ENCODE data around the gene MUS81.

DNA sequence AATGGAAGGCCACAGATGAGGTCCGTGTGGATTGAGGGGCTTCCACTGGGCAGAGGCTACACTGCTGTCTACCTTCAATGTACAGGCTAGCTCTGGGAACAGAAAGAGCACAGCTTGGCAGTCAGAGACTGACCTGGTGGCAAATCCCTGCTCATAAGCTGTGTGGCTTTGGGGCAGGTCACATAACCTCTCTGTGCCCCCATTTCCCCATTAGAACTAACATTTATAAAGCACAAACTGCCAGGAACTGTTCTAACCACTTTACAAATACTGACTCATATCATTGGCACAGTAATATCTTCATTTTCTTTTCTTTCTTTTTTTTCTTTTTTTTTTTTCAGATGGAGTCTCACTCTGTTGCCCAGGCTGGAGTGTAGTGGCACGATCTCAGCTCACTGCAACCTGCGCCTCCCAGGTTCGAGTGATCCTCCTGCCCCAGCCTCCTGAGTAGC, 36.8 kb downstream of the MUS81 start:
- TF ChIP-seq, protein P1, sequence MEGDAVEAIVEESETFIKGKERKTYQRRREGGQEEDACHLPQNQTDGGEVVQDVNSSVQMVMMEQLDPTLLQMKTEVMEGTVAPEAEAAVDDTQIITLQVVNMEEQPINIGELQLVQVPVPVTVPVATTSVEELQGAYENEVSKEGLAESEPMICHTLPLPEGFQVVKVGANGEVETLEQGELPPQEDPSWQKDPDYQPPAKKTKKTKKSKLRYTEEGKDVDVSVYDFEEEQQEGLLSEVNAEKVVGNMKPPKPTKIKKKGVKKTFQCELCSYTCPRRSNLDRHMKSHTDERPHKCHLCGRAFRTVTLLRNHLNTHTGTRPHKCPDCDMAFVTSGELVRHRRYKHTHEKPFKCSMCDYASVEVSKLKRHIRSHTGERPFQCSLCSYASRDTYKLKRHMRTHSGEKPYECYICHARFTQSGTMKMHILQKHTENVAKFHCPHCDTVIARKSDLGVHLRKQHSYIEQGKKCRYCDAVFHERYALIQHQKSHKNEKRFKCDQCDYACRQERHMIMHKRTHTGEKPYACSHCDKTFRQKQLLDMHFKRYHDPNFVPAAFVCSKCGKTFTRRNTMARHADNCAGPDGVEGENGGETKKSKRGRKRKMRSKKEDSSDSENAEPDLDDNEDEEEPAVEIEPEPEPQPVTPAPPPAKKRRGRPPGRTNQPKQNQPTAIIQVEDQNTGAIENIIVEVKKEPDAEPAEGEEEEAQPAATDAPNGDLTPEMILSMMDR (IDR thresholded peaks at IDR 0.05): no peak
- TF ChIP-seq EZH2 (IDR thresholded peaks at IDR 0.05) (no peak), EZH2phosphoT487 (IDR thresholded peaks at IDR 0.05) (no peak)
